ENCODE measurements around the gene INTS11.

INTS11 gene

GRCh38 chr1:1304331-1305299, 19.8 kb downstream of the INTS11 start:
- no peaks in the 10 kb centered on the region for H3K27me3 ChIP-seq (replicated peaks; ENCODE audit: control insufficient read depth, insufficient read depth, low read length)
- no peak for TF ChIP-seq CTCF (IDR thresholded peaks at IDR 0.05; ENCODE audit: insufficient read depth, low read length, poor library complexity, severe bottlenecking)
- DNase-seq (ENCODE audit: extremely low read depth, insufficient read length) = no peak
- peak overlapping the region; percentile 84; the same call in 1 of the 2 replicates for H3K4me3 ChIP-seq (replicated peaks; ENCODE audit: low read depth, low read length)
- H3K36me3 ChIP-seq (ENCODE audit: control insufficient read depth, insufficient read depth, low read length) = no peaks in the 10 kb centered on the region

DNA sequence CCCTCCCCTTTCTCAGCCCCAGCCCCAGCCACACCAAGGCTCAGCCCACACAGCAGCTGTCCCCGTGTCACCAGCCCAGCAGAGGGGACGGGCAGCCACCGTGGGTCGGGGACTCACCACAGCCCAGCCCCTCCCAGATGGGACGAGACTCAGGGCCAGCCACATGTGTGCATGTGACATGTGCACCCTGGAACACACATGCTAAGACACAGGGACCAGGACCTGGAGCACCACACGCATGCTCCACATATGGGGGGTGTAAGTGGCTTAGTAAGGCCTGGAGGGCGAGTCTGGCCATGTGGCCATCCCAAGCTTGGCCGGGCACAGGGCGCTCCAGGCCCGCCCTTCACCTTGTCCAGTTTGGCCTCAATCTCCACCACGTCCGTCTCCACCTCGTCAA, 20.7 kb downstream of the INTS11 start:
- DNase-seq (ENCODE audit: extremely low read depth, insufficient read length) = no peak
- H3K36me3 ChIP-seq (ENCODE audit: control insufficient read depth, insufficient read depth, low read length) = no peaks in the 10 kb centered on the region
- no peak overlapping the region for H3K4me3 ChIP-seq (replicated peaks; ENCODE audit: low read depth, low read length)
- H3K27me3 ChIP-seq (replicated peaks; ENCODE audit: control insufficient read depth, insufficient read depth, low read length) = no peaks in the 10 kb centered on the region
- no peak for TF ChIP-seq CTCF (IDR thresholded peaks at IDR 0.05; ENCODE audit: insufficient read depth, low read length, poor library complexity, severe bottlenecking)

DNA sequence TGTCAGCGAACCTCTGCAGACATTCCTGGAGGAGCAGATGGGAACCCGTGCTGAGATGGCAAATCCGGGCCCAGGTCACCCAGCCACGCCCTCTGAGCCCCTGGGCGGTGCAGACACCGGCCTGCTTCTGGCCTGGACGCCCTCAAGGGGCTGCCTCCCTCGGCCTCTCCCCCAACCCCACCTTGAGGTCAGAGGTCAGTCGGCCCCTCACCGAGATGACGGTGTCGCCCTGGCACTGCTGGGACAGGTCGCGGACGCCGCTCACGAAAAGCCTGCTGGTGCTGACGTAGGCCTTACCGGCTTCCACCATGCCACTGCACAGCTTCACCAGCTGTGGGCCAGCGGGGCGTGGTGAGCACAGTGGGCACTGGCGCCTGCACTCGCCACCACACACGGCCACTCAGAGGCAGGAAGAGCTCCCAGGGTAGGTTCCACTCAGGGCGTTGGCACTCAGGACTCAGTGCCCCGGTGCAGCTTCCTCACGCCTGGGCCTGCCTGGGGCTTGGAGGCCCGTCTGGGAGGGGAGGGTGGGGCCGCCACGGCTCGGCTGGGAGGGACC, 21.4 kb downstream of the INTS11 start:
- DNase-seq (ENCODE audit: extremely low read depth, insufficient read length) = no peak
- H3K4me3 ChIP-seq (replicated peaks; ENCODE audit: low read depth, low read length) = no peak overlapping the region
- no peaks in the 10 kb centered on the region for H3K27me3 ChIP-seq (replicated peaks; ENCODE audit: control insufficient read depth, insufficient read depth, low read length)
- H3K36me3 ChIP-seq (ENCODE audit: control insufficient read depth, insufficient read depth, low read length) = no peaks in the 10 kb centered on the region
- TF ChIP-seq CTCF (IDR thresholded peaks at IDR 0.05; ENCODE audit: insufficient read depth, low read length, poor library complexity, severe bottlenecking) = no peak

DNA sequence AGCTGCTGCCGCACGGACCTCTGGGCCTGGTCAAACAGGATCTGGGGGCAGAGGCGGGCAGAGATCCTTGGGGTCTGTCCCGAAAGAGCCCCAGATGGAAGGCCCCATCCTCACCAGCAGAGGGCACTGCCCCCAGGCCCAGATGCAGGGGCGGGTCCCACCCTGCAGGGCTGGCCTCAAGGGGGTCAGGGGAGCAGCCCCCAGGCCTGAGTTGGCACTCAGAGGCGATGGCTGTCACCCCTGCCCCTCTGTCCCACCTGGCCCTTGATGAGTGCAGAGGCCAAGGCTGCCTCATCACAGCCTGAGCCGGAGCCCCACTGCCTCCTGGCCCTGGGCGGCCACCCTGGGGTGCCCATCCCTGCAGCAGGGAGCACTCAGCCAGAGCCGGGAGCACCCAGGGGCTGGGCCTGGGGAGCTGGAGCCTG, 22.4 kb downstream of the INTS11 start:
- no peaks in the 10 kb centered on the region for H3K27me3 ChIP-seq (replicated peaks; ENCODE audit: control insufficient read depth, insufficient read depth, low read length)
- peak; percentile 65 for TF ChIP-seq CTCF (IDR thresholded peaks at IDR 0.05; ENCODE audit: insufficient read depth, low read length, poor library complexity, severe bottlenecking)
- DNase-seq (ENCODE audit: extremely low read depth, insufficient read length) = no peak

DNA sequence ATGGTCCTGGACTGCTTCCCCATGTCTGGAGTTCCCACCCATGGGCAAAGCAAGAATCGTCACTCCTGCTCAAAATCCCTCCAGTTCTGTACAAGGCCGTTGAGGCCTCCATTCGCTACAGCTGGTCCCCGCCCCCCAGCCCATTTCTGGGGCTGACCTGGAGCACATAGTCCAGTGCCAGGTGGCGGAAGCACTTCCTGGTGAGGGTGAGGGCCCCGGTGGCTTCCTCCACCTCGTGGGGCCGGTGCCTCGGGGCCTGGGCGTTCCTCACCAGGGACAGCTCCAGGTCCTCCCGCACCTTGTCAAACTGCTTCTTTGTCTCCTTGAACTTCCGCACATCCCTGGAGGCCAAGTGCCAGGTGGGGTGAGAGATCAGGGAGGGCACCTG, 24.1 kb downstream of the INTS11 start:
- TF ChIP-seq CTCF (IDR thresholded peaks at IDR 0.05; ENCODE audit: insufficient read depth, low read length, poor library complexity, severe bottlenecking) = no peak
- H3K4me3 ChIP-seq (replicated peaks; ENCODE audit: low read depth, low read length) = no peak overlapping the region
- H3K27me3 ChIP-seq (replicated peaks; ENCODE audit: control insufficient read depth, insufficient read depth, low read length) = no peaks in the 10 kb centered on the region
- no peak for DNase-seq (ENCODE audit: extremely low read depth, insufficient read length)
- no peaks in the 10 kb centered on the region for H3K36me3 ChIP-seq (ENCODE audit: control insufficient read depth, insufficient read depth, low read length)

More for the DNA sequence above, 22.4 kb downstream of the INTS11 start:
- no peak overlapping the region for H3K4me3 ChIP-seq (replicated peaks; ENCODE audit: low read depth, low read length)
- no peaks in the 10 kb centered on the region for H3K36me3 ChIP-seq (ENCODE audit: control insufficient read depth, insufficient read depth, low read length)
